Right lobe of liver (tissue), 6 donors: Measurements from ENCODE around the gene MSRB1. TPM values are rescaled to one million over a fixed set of nuclear protein-coding genes. Genes with fewer than 3 reads are reported as not detected.

Experiments
- ATAC-seq, 4 donors: fragments of 200-7000 bp; cut with Tn5 transposase; one replicate each; pipeline ENCODE4 v1.9.1; 2020; ENCODE audit warnings: mild to moderate bottlenecking in 4 of 4, moderate library complexity in 4 of 4
- DNase-seq, 3 donors: peaks; one replicate each; pipeline ENCODE4 v3.0.0-alpha.2; 2020
- H3K27ac ChIP-seq, 3 donors: fragments of 200-600 bp; one replicate each; pipeline ENCODE4 v1.8.0; 2022
- H3K27me3 ChIP-seq, 2 donors: fragments of 200-600 bp; one replicate each; pipeline ENCODE4 v1.8.0; 2022
- H3K36me3 ChIP-seq, 4 donors: fragments of 200-600 bp; sonication (generic) in 1 of 4; one replicate each; pipeline versions ENCODE4 v1.5.1 to v1.8.0; 2017 to 2022; ENCODE audit warnings: control low read depth in 1 of 4
- H3K4me1 ChIP-seq, 4 donors: fragments of 200-600 bp; sonication (generic) in 1 of 4; one replicate each; pipeline versions ENCODE4 v1.5.1 to v1.8.0; 2017 to 2022; ENCODE audit warnings: control low read depth in 1 of 4
- H3K4me3 ChIP-seq, 3 donors: fragments of 200-600 bp; one replicate each; pipeline ENCODE4 v1.8.0; 2022
- H3K9me3 ChIP-seq, 4 donors: fragments of 200-600 bp; sonication (generic) in 1 of 4; one replicate each; pipeline versions ENCODE4 v1.5.1 to v1.8.0; 2017 to 2022; ENCODE audit warnings: control low read depth in 1 of 4
- POLR2A ChIP-seq: fragments of 450-650 bp; IDR thresholded peaks from one replicate; pipeline ENCODE4 v1.6.1; 2017; ENCODE audit warnings: antibody characterized with exemption, mild to moderate bottlenecking
- WGBS: methylation state at CpG from one replicate; pipeline ENCODE4 v1.1.6; 2018; ENCODE audit warnings: low coverage, low lambda C conversion rate; ENCODE audit not compliant: insufficient coverage; ENCODE audit errors: missing lambda C conversion rate; 5-methylcytosine and 5-hydroxymethylcytosine counted together
- intact Hi-C, 2 donors: fragments of 100-400 bp; cut with DNase I; formaldehyde crosslinking; loops; one replicate each; pipeline versions ENCODE4 v1.11.2 to v1.14.1; 2022
- total RNA-seq, 6 experiments: library from RNA; depleted of rRNA in 2 of 6; stranded (reverse); fragments of >200 nt in 2 of 6; fragmentation: NEBNext Ultra II Directional in 3 of 6; extraction: Animal tissue kit (Norgen Biotek cat#: 25700) in 3 of 6; gene quantifications; one replicate each; pipeline versions ENCODE4 v1.1.0 to v1.2.4, GENCODE V29; 2016 to 2023
- TF ChIP-seq, protein P1 (sequence below), 4 donors: fragments of 200-600 bp in 3 of 4; fragments of 450-650 bp in 1 of 4; IDR thresholded peaks; one replicate each; pipeline versions ENCODE4 v1.5.1 to v1.8.0; 2016 to 2022; ENCODE audit warnings: antibody characterized with exemption in 4 of 4, mild to moderate bottlenecking in 2 of 4
- donor health status: DM: no; HTN: yes; CAD: no.
- donor health status: DM: no; HTN: no; CAD: no.
- donor health status: DM: no; HTN: no; CAD: no.
- donor health status: DM: no; HTN: yes; CAD: no.
- donor health status: DM: no; HTN: yes; CAD: no.

Gene MSRB1
- total RNA-seq, 6 experiments from 2014 or later, result 63.4 to 121 (median 98.5) TPM

DNA sequence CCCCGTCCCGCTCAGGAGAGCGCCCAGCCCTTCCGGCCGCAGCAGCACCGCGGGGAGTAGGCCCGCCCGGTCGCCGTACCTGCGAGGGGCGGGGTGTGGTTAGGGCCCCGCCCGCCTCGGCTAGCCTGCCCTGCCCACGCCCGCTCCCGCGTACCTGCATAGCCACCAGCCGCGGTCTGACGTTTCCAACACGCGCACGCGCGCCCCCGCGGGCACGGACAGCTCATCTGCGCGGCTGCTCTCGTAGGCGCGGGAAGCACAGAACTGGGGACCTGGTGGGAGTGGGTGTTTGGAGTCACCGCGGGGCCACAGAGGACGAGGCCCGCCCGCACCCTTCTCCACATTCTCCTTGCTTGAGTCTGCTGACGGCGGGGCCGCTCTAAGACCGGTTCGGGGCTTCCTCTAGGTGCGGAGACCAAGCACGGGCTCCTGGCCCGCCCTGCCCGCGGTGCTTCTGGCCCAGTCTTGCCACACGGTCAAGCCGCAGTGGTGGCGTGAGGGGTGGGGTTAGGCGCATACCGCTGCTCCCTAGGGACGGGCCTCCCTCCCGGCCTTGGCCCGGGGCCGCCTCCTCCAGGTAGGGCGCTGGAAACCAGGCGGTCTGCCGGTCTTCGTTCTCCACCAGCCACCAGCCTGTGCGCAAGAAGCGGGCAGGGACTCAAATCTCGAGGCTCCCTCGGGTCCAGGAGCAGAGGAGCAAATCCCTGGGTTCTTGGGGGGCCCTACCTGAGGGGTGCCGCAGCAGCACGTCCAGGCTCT lies 36.5 kb upstream of the MSRB1 start:
- ATAC-seq (no peak), DNase-seq (no peak)
- Histone ChIP-seq H3K36me3 (peaks cover 0 to 31% (median 10%) of the 10 kb centered on the region in 4 donors), H3K9me3 (no peaks in the 10 kb centered on the region), H3K27ac (no peak overlapping the region), H3K27me3 (no peaks in the 10 kb centered on the region), H3K4me1 (peaks cover 0 to 10% (median 3%) of the 10 kb centered on the region in 4 donors), H3K4me3 (no peak overlapping the region)
- TF ChIP-seq, protein P1, sequence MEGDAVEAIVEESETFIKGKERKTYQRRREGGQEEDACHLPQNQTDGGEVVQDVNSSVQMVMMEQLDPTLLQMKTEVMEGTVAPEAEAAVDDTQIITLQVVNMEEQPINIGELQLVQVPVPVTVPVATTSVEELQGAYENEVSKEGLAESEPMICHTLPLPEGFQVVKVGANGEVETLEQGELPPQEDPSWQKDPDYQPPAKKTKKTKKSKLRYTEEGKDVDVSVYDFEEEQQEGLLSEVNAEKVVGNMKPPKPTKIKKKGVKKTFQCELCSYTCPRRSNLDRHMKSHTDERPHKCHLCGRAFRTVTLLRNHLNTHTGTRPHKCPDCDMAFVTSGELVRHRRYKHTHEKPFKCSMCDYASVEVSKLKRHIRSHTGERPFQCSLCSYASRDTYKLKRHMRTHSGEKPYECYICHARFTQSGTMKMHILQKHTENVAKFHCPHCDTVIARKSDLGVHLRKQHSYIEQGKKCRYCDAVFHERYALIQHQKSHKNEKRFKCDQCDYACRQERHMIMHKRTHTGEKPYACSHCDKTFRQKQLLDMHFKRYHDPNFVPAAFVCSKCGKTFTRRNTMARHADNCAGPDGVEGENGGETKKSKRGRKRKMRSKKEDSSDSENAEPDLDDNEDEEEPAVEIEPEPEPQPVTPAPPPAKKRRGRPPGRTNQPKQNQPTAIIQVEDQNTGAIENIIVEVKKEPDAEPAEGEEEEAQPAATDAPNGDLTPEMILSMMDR (IDR thresholded peaks at IDR 0.05), result no peak
- TF ChIP-seq POLR2A, result no peak
- WGBS, result 28% methylated on average over 6 of the region's 70 CpGs
- intact Hi-C loops, result no loop called here

DNA sequence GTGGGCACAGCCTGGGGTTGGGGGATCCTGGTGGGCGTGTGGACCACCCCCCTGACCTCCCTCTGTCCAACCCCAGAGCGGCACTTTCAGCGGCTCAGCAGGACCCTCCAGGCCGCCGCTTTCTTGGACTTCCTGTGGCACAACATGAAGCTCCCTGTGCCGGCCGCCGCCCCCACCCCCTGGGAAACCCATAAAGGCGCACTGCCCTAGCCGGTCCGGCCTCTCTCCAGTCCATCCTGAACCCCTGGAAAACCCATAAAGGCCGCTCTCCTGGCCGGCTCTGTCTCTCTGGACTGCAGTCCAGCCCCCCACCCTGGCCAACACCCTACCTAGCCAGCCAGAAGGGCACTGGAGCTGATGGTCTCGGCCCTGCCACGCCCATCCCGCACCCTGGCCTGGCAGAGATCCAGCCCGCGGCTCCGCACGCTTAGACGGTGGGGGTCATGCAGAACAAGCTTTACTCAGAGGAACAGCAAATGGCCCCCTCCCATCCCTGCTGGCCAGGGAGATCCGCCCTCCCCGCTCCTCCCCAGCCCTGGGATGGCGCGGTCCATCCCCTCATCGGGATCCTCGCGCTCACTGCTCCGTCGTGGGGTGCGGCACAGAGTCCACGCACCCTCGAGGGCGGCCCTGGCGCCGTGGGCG lies 35.6 kb upstream of the MSRB1 start:
- Histone ChIP-seq H3K4me1 (peaks cover 0 to 10% (median 3%) of the 10 kb centered on the region in 4 donors), H3K27ac (no peak overlapping the region), H3K4me3 (no peak overlapping the region), H3K9me3 (no peaks in the 10 kb centered on the region), H3K36me3 (peaks cover 0 to 33% (median 10%) of the 10 kb centered on the region in 4 donors), H3K27me3 (no peaks in the 10 kb centered on the region)
- DNase-seq (no peak), ATAC-seq (no peak)
- intact Hi-C loops, result no loop called here
- no peak for TF ChIP-seq POLR2A
- TF ChIP-seq, protein P1 (IDR thresholded peaks at IDR 0.05), result no peak
- 70% methylated on average over 4 of the region's 37 CpGs for WGBS

DNA sequence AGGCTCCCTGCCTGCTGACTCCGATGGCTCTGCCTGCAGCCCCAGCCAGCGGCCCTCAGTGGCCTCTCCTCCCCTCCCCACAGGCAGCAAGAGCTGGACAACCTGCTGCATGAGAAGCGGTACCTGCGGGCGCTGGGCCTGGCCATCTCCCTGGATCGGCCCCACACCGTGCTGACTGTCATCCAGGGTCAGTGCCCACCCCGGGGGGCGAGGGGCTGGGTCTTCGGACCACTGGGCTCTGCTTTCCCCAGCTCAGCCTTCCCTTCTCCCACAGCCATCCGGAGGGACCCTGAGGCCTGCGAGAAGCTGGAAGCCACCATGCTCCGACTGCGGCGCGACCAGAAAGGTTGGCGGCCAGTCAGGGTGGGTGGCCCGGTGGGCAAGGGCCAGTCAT lies 34.9 kb upstream of the MSRB1 start:
- H3K27me3 ChIP-seq, result no peaks in the 10 kb centered on the region
- H3K9me3 ChIP-seq, result no peaks in the 10 kb centered on the region
- no peak for ATAC-seq
- peaks cover 0 to 33% (median 10%) of the 10 kb centered on the region in 4 donors for H3K36me3 ChIP-seq
- no CpG with 5 or more reads among the region's 18 CpGs for WGBS
- no peak overlapping the region for H3K27ac ChIP-seq
- no peak overlapping the region for H3K4me3 ChIP-seq
- DNase-seq, result no peak
- peaks cover 0 to 8% (median 3%) of the 10 kb centered on the region in 4 donors for H3K4me1 ChIP-seq
- TF ChIP-seq, protein P1 (IDR thresholded peaks at IDR 0.05), result no peak
- no peak for TF ChIP-seq POLR2A
- intact Hi-C loops, result no loop called here

DNA sequence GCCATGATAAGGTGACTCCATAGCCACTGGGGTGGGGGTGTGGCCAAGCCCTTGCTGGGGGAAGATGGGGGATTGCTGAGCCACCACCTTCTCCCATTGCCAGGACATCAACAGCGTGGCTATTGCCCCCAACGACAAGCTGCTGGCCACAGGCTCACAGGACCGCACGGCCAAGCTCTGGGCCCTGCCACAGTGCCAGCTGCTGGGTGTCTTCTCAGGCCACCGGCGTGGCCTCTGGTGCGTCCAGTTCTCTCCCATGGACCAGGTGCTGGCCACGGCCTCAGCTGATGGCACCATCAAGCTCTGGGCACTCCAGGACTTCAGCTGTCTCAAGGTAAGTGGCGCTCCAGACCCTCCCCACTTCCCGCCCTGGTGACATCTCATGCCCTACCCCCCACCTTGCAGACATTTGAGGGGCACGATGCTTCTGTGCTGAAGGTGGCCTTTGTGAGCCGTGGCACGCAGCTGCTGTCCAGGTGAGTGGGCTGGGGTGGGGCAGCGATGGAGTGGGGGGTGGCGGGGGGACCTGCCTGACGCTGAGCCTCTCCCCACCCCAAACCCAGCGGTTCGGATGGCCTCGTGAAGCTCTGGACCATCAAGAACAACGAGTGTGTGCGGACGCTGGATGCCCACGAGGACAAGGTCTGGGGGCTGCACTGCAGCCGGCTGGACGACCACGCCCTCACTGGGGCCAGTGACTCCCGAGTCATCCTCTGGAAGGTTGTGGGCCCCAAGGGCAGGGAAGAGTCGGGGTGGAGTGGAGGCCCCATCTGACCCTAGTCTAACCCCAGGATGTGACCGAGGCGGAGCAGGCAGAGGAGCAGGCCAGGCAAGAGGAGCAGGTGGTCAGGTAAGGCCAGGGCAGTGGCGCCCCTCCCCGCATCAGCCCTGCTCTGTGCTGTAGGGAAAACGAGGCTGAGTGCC lies 34.2 kb upstream of the MSRB1 start:
- Histone ChIP-seq H3K36me3 (peaks cover 0 to 33% (median 10%) of the 10 kb centered on the region in 4 donors), H3K27ac (no peak overlapping the region), H3K4me3 (no peak overlapping the region), H3K27me3 (no peaks in the 10 kb centered on the region), H3K4me1 (peaks cover 0 to 11% (median 5%) of the 10 kb centered on the region in 4 donors), H3K9me3 (no peaks in the 10 kb centered on the region)
- intact Hi-C loops, result no loop called here
- ATAC-seq, result no peak
- TF ChIP-seq POLR2A, result no peak
- TF ChIP-seq, protein P1 (IDR thresholded peaks at IDR 0.05), result no peak
- 97% methylated on average over 11 of the region's 33 CpGs for WGBS
- no peak for DNase-seq
